Gastrocnemius medialis (tissue), 4 donors: ENCODE measurements around the gene ANKRD11. TPM values are rescaled to one million over a fixed set of nuclear protein-coding genes. Genes with fewer than 3 reads are reported as not detected.

ENCODE experiments used
- ATAC-seq, 2 donors: fragments of 150-250 bp; one replicate each; pipeline ENCODE4 v1.9.1; 2016
- DNase-seq, 2 donors: peaks; one replicate each; pipeline ENCODE4 v3.0.0-alpha.2; 2019
- H3K27ac ChIP-seq, 4 donors: fragments of 200-600 bp; sonication (generic); 1 replicate in 1 of 4; 2 replicates in 3 of 4; pipeline ENCODE4 v1.5.1; 2016 to 2018; ENCODE audit warnings: mild to moderate bottlenecking in 2 of 4, moderate library complexity in 1 of 4
- H3K27me3 ChIP-seq, 3 donors: fragments of 200-600 bp; sonication (generic) in 2 of 3; 1 replicate in 1 of 3; 2 replicates in 2 of 3; pipeline versions ENCODE4 v1.5.1 to v1.6.0; 2016 to 2019; ENCODE audit warnings: mild to moderate bottlenecking in 1 of 3, moderate library complexity in 1 of 3
- H3K36me3 ChIP-seq, 2 donors: fragments of 200-600 bp; sonication (generic) in 1 of 2; one replicate each; pipeline ENCODE4 v1.5.1; 2017 to 2018
- H3K4me1 ChIP-seq, 2 donors: fragments of 200-600 bp; sonication (generic) in 1 of 2; one replicate each; pipeline ENCODE4 v1.5.1; 2016 to 2017; ENCODE audit warnings: mild to moderate bottlenecking in 2 of 2
- H3K4me3 ChIP-seq, 4 donors: fragments of 200-600 bp; sonication (generic) in 3 of 4; 1 replicate in 1 of 4; 2 replicates in 3 of 4; pipeline ENCODE4 v1.5.1; 2016 to 2019; ENCODE audit warnings: mild to moderate bottlenecking in 2 of 4
- H3K9me3 ChIP-seq, 3 donors: fragments of 200-600 bp; sonication (generic) in 2 of 3; 1 replicate in 1 of 3; 2 replicates in 2 of 3; pipeline ENCODE4 v1.5.1; 2016 to 2019
- POLR2A ChIP-seq, 2 donors: fragments of 450-650 bp; IDR thresholded peaks; one replicate each; pipeline ENCODE4 v1.6.1; 2017; ENCODE audit warnings: antibody characterized with exemption in 2 of 2, mild to moderate bottlenecking in 2 of 2, moderate library complexity in 2 of 2
- in situ Hi-C, 4 donors: fragments of 200-750 bp; cut with MboI; loops; one replicate each; pipeline versions ENCODE4 v1.15.0 to v1.8.0; 2017; ENCODE audit warnings: low sequenced_read_pairs in 4 of 4
- intact Hi-C: fragments of 100-400 bp; cut with DNase I; formaldehyde crosslinking; loops from one replicate; pipeline ENCODE4 v1.15.1; 2023; ENCODE audit warnings: low total_unique reads
- total RNA-seq, 4 donors: library from RNA; depleted of rRNA; stranded (reverse); fragments of >200 nt; gene quantifications; one replicate each; pipeline versions ENCODE4 v1.1.0 to v1.2.3, GENCODE V29; 2016
- TF ChIP-seq, protein P1 (sequence below), 5 experiments: fragments of 450-650 bp in 3 of 5; fragments of 200-600 bp in 2 of 5; sonication (generic) in 2 of 5; IDR thresholded peaks in 4 of 5; conservative IDR thresholded peaks in 1 of 5; 1 replicate in 4 of 5; 2 replicates in 1 of 5; pipeline ENCODE4 v1.5.1; 2016 to 2019; ENCODE audit warnings: antibody characterized with exemption in 5 of 5, mild to moderate bottlenecking in 3 of 5, moderate library complexity in 3 of 5

The ANKRD11 gene
- total RNA-seq, 4 donors from 2014 or later, result 26.0 to 77.0 (median 55.0) TPM

DNA sequence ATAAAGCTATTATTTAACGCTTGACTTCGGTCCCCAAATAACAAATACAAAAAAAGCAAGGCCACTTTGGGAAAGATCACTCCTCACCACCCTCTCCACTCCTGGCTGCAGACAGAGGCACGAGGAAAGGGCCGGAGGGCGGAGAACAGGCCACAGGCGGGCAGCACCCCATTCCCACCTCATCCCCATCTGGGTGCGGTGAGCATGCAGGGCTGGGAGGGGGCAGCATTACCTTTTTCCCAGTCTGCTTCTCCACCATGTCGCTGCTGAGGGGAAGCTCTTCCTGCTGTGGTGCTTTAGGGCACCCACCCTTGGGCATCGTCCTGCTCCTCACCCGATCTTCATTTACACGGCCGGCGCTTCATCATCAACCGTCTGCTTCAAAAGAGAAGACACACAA, 173.7 kb downstream of the ANKRD11 start:
- H3K9me3 ChIP-seq, result no peaks in the 10 kb centered on the region

DNA sequence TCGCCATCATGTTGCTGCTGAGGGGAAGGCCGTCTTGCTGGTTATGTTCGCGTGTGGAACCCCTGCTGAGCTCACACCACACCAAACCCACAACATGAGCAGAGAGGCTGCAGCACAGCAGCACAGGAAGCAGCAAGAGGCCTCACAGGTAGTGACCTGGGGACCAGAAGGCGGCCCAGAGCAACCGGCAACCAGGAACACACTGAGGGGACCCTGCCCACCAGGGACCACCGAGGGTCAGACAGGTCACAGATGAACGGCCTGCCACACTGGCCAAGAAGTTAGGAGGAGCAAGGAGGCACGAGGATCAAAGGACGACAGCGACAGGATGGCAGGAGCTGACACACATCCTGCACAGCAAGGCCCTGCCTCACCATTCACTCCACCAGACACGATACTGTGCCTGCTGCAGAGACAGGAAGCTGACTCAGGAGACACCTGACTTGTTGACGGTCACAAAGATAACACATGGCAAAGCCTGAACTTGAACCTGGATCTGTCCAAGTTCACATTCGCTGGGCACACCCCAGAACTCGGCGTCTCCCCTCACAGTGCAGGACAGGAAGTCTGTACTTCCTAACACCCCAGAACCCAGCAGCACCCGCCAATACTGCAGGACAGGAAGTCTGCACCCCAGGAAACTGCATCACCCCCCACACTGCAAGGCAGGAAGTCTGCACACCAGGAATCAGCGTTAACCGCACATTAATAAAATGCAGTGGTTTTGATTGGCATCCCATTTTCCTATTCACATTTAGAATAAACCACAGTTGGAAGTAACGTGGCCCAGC, 174.4 kb downstream of the ANKRD11 start:
- Histone ChIP-seq H3K27ac (peak overlapping the region; percentile 58 to 71 (median 63)), H3K9me3 (no peaks in the 10 kb centered on the region), H3K4me3 (no peak overlapping the region), H3K4me1 (peaks cover 64 to 82% of the 10 kb centered on the region in 2 donors), H3K36me3 (no peaks in the 10 kb centered on the region), H3K27me3 (no peaks in the 10 kb centered on the region)
- ATAC-seq (peak in 1 of 2 donors; percentile 28), DNase-seq (no peak)
- intact Hi-C loops (no loop called here), in situ Hi-C loops (no loop called here)
- no peak for TF ChIP-seq POLR2A (IDR thresholded peaks at IDR 0.05)
- TF ChIP-seq, protein P1, sequence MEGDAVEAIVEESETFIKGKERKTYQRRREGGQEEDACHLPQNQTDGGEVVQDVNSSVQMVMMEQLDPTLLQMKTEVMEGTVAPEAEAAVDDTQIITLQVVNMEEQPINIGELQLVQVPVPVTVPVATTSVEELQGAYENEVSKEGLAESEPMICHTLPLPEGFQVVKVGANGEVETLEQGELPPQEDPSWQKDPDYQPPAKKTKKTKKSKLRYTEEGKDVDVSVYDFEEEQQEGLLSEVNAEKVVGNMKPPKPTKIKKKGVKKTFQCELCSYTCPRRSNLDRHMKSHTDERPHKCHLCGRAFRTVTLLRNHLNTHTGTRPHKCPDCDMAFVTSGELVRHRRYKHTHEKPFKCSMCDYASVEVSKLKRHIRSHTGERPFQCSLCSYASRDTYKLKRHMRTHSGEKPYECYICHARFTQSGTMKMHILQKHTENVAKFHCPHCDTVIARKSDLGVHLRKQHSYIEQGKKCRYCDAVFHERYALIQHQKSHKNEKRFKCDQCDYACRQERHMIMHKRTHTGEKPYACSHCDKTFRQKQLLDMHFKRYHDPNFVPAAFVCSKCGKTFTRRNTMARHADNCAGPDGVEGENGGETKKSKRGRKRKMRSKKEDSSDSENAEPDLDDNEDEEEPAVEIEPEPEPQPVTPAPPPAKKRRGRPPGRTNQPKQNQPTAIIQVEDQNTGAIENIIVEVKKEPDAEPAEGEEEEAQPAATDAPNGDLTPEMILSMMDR (IDR thresholded peaks at IDR 0.05 in 4 of 5, conservative IDR thresholded peaks at IDR 0.05 in 1 of 5), result no peak

More for the DNA sequence above, 173.7 kb downstream of the ANKRD11 start:
- DNase-seq (no peak), ATAC-seq (no peak)
- H3K4me3 ChIP-seq, result no peak overlapping the region
- H3K36me3 ChIP-seq, result no peaks in the 10 kb centered on the region
- peak overlapping the region; percentile 46 to 71 (median 63) for H3K27ac ChIP-seq
- in situ Hi-C loops (no loop called here), intact Hi-C loops (no loop called here)
- no peaks in the 10 kb centered on the region for H3K27me3 ChIP-seq
- peaks cover 72 to 89% of the 10 kb centered on the region in 2 donors for H3K4me1 ChIP-seq
- TF ChIP-seq, protein P1 (IDR thresholded peaks at IDR 0.05 in 4 of 5, conservative IDR thresholded peaks at IDR 0.05 in 1 of 5), result no peak
- no peak for TF ChIP-seq POLR2A (IDR thresholded peaks at IDR 0.05)

DNA sequence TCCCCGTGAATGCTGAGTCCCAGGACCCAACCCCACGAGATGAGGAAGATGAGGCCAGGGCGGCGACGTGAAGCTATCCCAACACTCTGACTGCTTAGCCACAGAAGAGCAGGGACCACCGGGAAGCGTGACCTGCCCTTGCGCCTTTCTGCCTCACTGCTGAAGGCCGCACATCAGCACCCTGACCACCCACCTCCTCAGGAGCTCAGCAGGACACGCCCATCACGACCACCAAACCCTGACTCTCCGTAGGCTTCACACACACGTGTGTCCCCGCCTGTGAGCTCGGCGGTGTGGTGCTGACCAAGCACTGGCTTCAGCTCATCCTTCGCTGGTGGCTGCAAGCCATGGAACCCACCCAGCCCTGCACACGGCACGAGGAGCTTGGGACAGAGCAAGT, 175.1 kb downstream of the ANKRD11 start:
- intact Hi-C loops, result no loop called here
- Histone ChIP-seq H3K4me3 (no peak overlapping the region), H3K36me3 (no peaks in the 10 kb centered on the region), H3K27ac (peak overlapping the region; percentile 58 to 71 (median 63)), H3K9me3 (no peaks in the 10 kb centered on the region), H3K27me3 (no peaks in the 10 kb centered on the region), H3K4me1 (peaks cover 57 to 75% of the 10 kb centered on the region in 2 donors)
- ATAC-seq (no peak), DNase-seq (no peak)
- TF ChIP-seq, protein P1 (IDR thresholded peaks at IDR 0.05 in 4 of 5, conservative IDR thresholded peaks at IDR 0.05 in 1 of 5), result no peak
- no peak for TF ChIP-seq POLR2A (IDR thresholded peaks at IDR 0.05)
- in situ Hi-C loops, result no loop called here

DNA sequence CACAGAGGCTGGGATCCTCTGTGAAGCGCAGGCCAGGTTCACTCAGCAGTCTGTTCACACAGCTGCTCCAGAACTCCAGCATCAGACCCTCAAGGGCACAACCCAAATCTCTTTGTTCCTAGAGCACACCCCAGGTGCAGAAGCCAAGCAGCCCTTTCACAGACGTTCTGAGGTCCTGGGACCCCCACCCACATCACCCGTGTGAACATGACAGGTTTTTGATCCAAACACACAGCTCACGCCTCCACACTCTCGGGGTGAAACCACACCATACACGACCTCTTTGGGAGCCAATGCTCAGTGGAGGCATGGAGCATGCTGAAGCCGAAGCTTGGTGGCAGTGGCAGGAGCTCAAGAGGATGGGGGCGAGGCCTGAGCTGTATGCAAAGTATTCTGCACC, 175.5 kb downstream of the ANKRD11 start:
- intact Hi-C loops, result no loop called here
- TF ChIP-seq POLR2A (IDR thresholded peaks at IDR 0.05), result no peak
- TF ChIP-seq, protein P1 (IDR thresholded peaks at IDR 0.05 in 4 of 5, conservative IDR thresholded peaks at IDR 0.05 in 1 of 5), result no peak
- Histone ChIP-seq H3K36me3 (no peaks in the 10 kb centered on the region), H3K4me3 (no peak overlapping the region), H3K27ac (peak overlapping the region; percentile 58 to 71 (median 63)), H3K9me3 (no peaks in the 10 kb centered on the region), H3K4me1 (peaks cover 53 to 73% of the 10 kb centered on the region in 2 donors), H3K27me3 (no peaks in the 10 kb centered on the region)
- in situ Hi-C loops, result no loop called here
- no peak for ATAC-seq
- no peak for DNase-seq
